NCI-H1436 (cell line): ENCODE measurements around the gene DUSP14.
"Not testable (repeated sequence)": the region's sequence is repeated elsewhere in the genome, so short reads cannot be mapped to it uniquely, and the experiment has no call there.

Source experiments
- DNase-seq: peaks from one replicate; lab custom pipeline; 2025; lab: John Stamatoyannopoulos, UW

The DUSP14 gene

DNA sequence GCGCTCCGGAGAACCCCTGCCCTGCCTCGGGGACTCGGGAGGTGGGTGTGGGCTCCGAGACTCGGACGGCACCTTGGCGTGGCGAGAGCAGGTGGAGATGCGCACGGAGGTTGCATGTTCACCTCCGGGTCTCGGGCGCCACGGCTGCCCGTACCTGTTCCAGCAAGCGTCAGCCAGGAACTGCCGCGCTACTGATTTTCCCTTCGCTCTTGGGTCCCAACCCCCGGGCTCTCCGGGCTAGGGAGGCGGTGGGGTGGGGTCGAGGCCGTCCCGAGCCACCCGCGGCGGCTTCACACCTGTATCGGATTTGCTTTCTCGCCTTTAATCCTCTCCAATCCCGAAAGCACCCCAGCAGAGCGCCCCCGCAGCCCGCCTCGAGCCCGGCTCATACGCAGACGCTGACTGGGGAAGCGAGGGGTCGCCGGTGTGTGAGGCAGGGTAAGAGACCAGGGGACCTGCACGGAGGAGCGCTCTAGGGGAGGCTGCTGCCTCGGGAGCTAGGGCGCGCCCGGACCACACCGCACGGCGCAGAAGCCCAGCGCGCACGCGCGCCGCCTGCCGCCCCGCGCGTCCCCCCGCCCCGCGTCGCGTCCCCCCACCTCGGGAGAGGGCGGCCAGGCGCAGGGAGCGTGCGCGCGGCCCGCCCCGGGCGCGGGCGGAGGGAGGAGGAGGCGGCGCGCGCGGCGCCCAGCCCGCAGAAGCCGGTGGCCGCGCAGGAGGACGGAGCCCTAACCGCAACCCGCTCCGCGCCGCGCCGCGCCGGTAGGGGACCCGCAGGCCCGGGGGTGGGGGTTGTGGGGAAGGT, at the start of gene DUSP14:
TSS of gene DUSP14 (plus strand) at position 695 of the 805 bp plus-strand sequence. CDS start 22,382 bp downstream, outside the sequence.
- peak; percentile 91 for DNase-seq

- no peak for DNase-seq
These were observed 49.3 kb upstream of the DUSP14 start for GRCh38 chr17:37440424-37440823.

GRCh38 chr17:37441369-37442014, 48.2 kb upstream of the DUSP14 start:
- DNase-seq: not testable (repeated sequence)

GRCh38 chr17:37446027-37446426, 43.7 kb upstream of the DUSP14 start:
- no peak for DNase-seq

GRCh38 chr17:37447641-37448040, 42.0 kb upstream of the DUSP14 start:
- no peak for DNase-seq

GRCh38 chr17:37450112-37450511, 39.6 kb upstream of the DUSP14 start:
- DNase-seq: no peak

DNA sequence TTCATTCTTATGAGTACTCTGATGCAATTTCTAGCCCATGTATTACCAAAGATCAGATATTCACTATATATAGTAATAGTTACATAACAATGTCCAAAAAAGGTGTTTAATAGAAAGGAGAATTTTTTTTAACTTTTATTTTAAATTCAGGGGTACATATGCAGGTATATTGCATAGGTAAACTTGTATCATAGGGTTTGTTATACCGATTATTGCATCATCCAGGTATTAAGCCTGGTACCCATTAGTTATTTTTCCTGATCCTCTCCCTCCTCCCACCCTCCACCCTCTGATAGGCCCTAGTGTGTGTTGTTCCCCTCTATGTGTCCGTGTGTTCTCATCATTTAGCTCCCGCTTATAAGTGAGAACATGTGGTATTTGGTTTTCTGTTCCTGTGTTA, 31.9 kb upstream of the DUSP14 start:
- DNase-seq: not testable (repeated sequence)

- DNase-seq: no peak
These were observed 30.9 kb upstream of the DUSP14 start for GRCh38 chr17:37458805-37459204.

- no peak for DNase-seq
These were observed 28.0 kb upstream of the DUSP14 start for GRCh38 chr17:37461668-37462067.

DNA sequence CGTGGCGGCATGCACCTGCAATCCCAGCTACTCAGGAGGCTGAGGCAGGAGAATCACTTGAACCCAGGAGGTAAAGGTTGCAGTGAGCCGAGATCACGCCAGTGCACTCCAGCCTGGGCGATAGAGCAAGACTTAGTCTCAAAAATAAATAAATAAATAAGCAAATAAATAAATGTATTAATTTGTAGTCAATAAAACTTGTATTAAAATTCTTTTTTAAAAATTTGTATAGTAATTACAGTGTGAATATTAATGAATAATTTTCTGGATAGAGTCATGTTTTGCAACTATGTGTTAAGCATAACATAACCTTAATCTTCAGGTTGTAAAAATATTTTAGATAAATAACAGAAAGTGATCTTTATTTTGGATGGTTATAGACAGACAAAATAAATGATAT, 27.2 kb upstream of the DUSP14 start:
- DNase-seq: no peak

GRCh38 chr17:37463039-37463438, 26.7 kb upstream of the DUSP14 start:
- no peak for DNase-seq

GRCh38 chr17:37465069-37465616, 24.5 kb upstream of the DUSP14 start:
- DNase-seq: no peak

GRCh38 chr17:37466471-37466870, 23.2 kb upstream of the DUSP14 start:
- no peak for DNase-seq

DNA sequence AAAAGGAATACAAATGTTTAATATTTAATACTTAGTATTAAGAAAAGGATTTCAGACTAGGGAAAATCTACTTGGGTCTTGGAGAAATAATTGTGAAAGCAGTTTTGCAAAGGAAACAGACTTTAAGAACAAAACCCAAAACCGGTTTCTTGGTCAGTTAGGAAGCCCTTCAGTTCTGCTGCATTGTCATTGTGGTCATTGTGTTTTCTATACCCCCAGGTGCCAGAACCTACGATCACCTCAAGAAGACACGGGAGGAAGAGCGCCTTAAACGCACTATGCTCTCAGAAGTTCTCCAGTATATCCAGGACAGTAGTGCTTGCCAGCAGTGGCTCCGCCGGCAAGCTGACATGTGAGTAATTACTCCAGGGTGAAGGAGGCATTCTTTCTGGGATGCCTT, 19.5 kb upstream of the DUSP14 start:
- DNase-seq: no peak

DNA sequence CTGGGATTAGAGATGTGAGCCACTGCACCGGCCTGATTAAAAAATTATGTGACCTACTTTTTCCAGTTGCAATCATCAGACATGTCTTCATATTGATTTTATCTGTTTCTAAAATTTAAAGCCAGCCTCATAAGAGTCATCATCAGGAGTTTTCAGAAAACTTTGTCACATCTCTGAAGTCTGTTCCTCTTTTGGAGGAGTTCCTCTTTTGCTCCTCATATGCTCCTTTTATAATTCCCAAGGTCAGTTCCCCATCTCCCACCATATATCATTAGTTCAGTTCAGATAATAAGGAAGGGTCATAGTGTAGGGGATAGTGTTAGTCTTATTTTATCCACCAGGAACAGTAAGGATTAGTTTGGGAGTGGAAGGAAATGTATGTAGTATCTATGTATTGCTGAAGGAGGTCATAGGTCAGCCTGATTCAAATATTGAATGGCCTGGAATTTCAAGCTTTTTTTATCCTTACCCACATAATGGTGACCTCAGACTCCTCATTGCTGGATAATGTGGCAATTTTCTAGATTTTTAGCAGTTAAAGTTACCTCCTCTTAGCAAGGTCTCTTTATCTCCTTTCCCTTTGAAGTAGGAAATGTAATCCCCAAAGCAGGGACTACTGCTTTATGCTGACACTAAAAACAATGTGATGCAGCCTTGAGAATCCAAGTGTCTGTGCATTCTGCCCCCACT, 13.8 kb upstream of the DUSP14 start:
- no peak for DNase-seq

- DNase-seq: no peak
These were observed 13.1 kb upstream of the DUSP14 start for GRCh38 chr17:37476431-37477120.

GRCh38 chr17:37478187-37478586, 11.5 kb upstream of the DUSP14 start:
- DNase-seq: no peak

DNA sequence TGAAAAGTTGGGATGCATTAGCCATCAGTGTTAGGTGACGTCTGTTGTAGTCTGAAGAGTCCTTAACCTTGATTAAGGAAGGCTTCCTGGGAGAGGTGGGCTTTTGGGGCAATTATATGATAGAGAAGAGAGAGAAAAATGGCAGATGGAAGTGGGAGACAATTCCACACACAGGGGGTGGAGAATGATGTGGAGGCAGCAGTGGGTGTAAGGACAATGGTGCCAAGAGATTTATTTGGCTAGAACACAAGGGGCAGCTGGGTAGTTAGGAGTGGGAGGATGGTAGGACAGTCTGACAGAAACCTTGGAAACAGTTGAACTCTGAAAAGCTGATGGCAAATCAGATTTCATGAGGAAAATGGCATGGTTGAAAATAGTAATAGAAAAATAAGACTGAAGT, 10.7 kb upstream of the DUSP14 start:
- no peak for DNase-seq

- DNase-seq: no peak
These were observed 9.3 kb upstream of the DUSP14 start for GRCh38 chr17:37480427-37480826.

DNA sequence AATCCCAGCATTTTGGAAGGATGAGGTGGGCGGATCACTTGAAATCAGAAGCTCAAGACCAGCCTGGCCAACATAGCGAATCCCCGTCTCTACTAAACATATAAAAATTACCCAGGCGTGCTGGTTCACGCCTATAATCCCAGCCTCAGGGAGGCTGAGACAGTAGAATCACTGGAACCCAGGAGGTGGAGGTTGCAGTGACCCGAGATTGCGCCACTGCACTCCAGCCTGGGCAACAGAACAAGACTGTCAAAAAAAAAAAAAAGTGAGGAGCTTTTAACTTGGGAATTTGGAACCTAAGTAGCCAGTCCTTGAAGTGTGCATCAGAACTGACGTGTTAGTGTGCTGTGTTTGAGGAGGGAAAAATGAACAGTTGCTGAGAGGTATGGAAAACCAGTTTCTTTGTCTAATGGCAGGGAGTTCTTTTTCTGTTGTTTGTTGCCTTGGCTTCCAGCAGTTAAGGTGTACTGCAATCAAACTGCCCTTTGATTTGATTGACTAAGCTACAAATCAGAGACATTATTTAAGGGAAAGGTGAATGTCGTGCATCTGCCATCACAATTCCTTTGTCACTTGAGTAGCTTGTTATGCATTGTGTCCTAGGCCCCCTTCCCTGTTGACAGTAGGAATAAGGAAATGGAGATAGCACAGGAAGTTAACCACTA, 8.6 kb upstream of the DUSP14 start:
- no peak for DNase-seq

DNA sequence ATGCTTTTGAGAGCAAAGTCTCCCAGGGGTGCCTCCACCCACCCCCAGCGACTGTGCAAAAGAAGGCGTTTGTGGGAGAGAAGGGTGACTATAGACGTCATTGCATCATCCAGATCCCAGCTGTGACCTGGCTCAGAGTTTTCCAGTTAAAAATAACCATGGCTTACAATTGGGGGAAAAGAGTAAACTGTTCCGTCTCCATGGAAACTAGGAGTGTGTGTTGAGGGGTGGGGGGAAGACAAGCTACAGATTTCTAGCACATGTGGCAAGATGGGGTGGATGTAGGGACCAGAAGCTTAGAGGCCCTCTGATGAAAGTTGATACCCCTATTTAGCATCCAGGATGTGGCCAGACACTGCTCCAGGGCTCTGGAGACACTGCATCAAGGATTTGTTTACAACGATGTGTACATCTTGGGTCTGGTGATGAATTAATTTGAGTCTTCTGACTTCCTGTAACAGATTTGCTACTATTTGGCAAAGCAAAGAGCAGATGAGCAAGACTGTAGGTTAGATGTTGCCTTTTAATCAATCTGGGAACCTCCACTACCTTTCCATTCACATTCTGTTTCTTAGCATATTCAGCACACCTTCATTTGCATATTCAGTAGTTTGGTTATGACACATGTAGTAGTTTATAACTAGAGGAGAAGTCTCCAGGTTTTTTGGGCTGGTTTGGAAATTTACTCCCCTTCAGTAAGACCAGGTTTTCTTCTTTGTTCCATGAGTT, 6.2 kb upstream of the DUSP14 start:
- no peak for DNase-seq
